ENCODE data around the gene PRKG1.

Gene PRKG1

GRCh38 chr10:51400392-51401096 lies 326.3 kb downstream of the PRKG1 start:
- Histone ChIP-seq H3K27me3 (ENCODE audit: control insufficient read depth, insufficient read depth, low read length) (no peaks in the 10 kb centered on the region), H3K9ac (ENCODE audit: low read depth, low read length) (no peak overlapping the region), H3K9me3 (replicated peaks; ENCODE audit: low read length) (no peaks in the 10 kb centered on the region), H3K4me2 (ENCODE audit: low read length) (no peak overlapping the region), H3K4me1 (ENCODE audit: control insufficient read depth, insufficient read depth, low read length) (peaks cover 15% of the 10 kb centered on the region), H3K36me3 (ENCODE audit: insufficient read depth, low read length) (no peaks in the 10 kb centered on the region), H3K4me3 (ENCODE audit: low read length) (no peak overlapping the region)

GRCh38 chr10:51403521-51403920 lies 329.2 kb downstream of the PRKG1 start:
- no peaks in the 10 kb centered on the region for H3K27me3 ChIP-seq (ENCODE audit: control insufficient read depth, insufficient read depth, low read length)
- no peaks in the 10 kb centered on the region for H3K9me3 ChIP-seq (replicated peaks; ENCODE audit: low read length)
- no peak overlapping the region for H3K9ac ChIP-seq (ENCODE audit: low read depth, low read length)
- H3K36me3 ChIP-seq (ENCODE audit: insufficient read depth, low read length): no peaks in the 10 kb centered on the region
- peaks cover 9% of the 10 kb centered on the region for H3K4me1 ChIP-seq (ENCODE audit: control insufficient read depth, insufficient read depth, low read length)
- H3K4me3 ChIP-seq (ENCODE audit: low read length): no peak overlapping the region
- no peak overlapping the region for H3K4me2 ChIP-seq (ENCODE audit: low read length)

GRCh38 chr10:51405580-51406351 lies 331.5 kb downstream of the PRKG1 start:
- H3K9me3 ChIP-seq (replicated peaks; ENCODE audit: low read length): no peaks in the 10 kb centered on the region
- H3K9ac ChIP-seq (ENCODE audit: low read depth, low read length): no peak overlapping the region
- H3K36me3 ChIP-seq (ENCODE audit: insufficient read depth, low read length): no peaks in the 10 kb centered on the region
- H3K4me3 ChIP-seq (ENCODE audit: low read length): no peak overlapping the region
- H3K27me3 ChIP-seq (ENCODE audit: control insufficient read depth, insufficient read depth, low read length): no peaks in the 10 kb centered on the region
- no peak overlapping the region for H3K4me2 ChIP-seq (ENCODE audit: low read length)
- H3K4me1 ChIP-seq (ENCODE audit: control insufficient read depth, insufficient read depth, low read length): peaks cover 9% of the 10 kb centered on the region

- no peaks in the 10 kb centered on the region for H3K36me3 ChIP-seq (ENCODE audit: insufficient read depth, low read length)
- H3K4me2 ChIP-seq (ENCODE audit: low read length): no peak overlapping the region
- H3K4me3 ChIP-seq (ENCODE audit: low read length): no peak overlapping the region
- no peaks in the 10 kb centered on the region for H3K9me3 ChIP-seq (replicated peaks; ENCODE audit: low read length)
- no peak overlapping the region for H3K9ac ChIP-seq (ENCODE audit: low read depth, low read length)
- peaks cover 9% of the 10 kb centered on the region for H3K4me1 ChIP-seq (ENCODE audit: control insufficient read depth, insufficient read depth, low read length)
- H3K27me3 ChIP-seq (ENCODE audit: control insufficient read depth, insufficient read depth, low read length): no peaks in the 10 kb centered on the region
Observed at GRCh38 chr10:51406581-51406980, 332.3 kb downstream of the PRKG1 start.

- peaks cover 5% of the 10 kb centered on the region for H3K27me3 ChIP-seq (ENCODE audit: control insufficient read depth, insufficient read depth, low read length)
- H3K9me3 ChIP-seq (replicated peaks; ENCODE audit: low read length): no peaks in the 10 kb centered on the region
- no peak overlapping the region for H3K4me2 ChIP-seq (ENCODE audit: low read length)
- H3K9ac ChIP-seq (ENCODE audit: low read depth, low read length): no peak overlapping the region
- H3K4me3 ChIP-seq (ENCODE audit: low read length): no peak overlapping the region
- no peaks in the 10 kb centered on the region for H3K4me1 ChIP-seq (ENCODE audit: control insufficient read depth, insufficient read depth, low read length)
- H3K36me3 ChIP-seq (ENCODE audit: insufficient read depth, low read length): no peaks in the 10 kb centered on the region
Observed at GRCh38 chr10:51416494-51416893, 342.2 kb downstream of the PRKG1 start.

GRCh38 chr10:51419196-51420093 lies 345.2 kb downstream of the PRKG1 start:
- H3K9ac ChIP-seq (ENCODE audit: low read depth, low read length): no peak overlapping the region
- peaks cover 5% of the 10 kb centered on the region for H3K27me3 ChIP-seq (ENCODE audit: control insufficient read depth, insufficient read depth, low read length)
- no peak overlapping the region for H3K4me3 ChIP-seq (ENCODE audit: low read length)
- no peak overlapping the region for H3K4me2 ChIP-seq (ENCODE audit: low read length)
- no peaks in the 10 kb centered on the region for H3K9me3 ChIP-seq (replicated peaks; ENCODE audit: low read length)
- no peaks in the 10 kb centered on the region for H3K4me1 ChIP-seq (ENCODE audit: control insufficient read depth, insufficient read depth, low read length)
- no peaks in the 10 kb centered on the region for H3K36me3 ChIP-seq (ENCODE audit: insufficient read depth, low read length)

- no peak overlapping the region for H3K4me2 ChIP-seq (ENCODE audit: low read length)
- no peak overlapping the region for H3K4me3 ChIP-seq (ENCODE audit: low read length)
- no peaks in the 10 kb centered on the region for H3K4me1 ChIP-seq (ENCODE audit: control insufficient read depth, insufficient read depth, low read length)
- H3K36me3 ChIP-seq (ENCODE audit: insufficient read depth, low read length): no peaks in the 10 kb centered on the region
- peaks cover 5% of the 10 kb centered on the region for H3K27me3 ChIP-seq (ENCODE audit: control insufficient read depth, insufficient read depth, low read length)
- no peaks in the 10 kb centered on the region for H3K9me3 ChIP-seq (replicated peaks; ENCODE audit: low read length)
- H3K9ac ChIP-seq (ENCODE audit: low read depth, low read length): no peak overlapping the region
Observed at GRCh38 chr10:51421853-51422252, 347.6 kb downstream of the PRKG1 start.

- Histone ChIP-seq H3K36me3 (ENCODE audit: insufficient read depth, low read length) (no peaks in the 10 kb centered on the region), H3K9me3 (replicated peaks; ENCODE audit: low read length) (no peaks in the 10 kb centered on the region), H3K4me1 (ENCODE audit: control insufficient read depth, insufficient read depth, low read length) (no peaks in the 10 kb centered on the region), H3K27me3 (ENCODE audit: control insufficient read depth, insufficient read depth, low read length) (no peaks in the 10 kb centered on the region), H3K4me3 (ENCODE audit: low read length) (no peak overlapping the region), H3K4me2 (ENCODE audit: low read length) (no peak overlapping the region), H3K9ac (ENCODE audit: low read depth, low read length) (no peak overlapping the region)
Observed at GRCh38 chr10:51422311-51423120, 348.2 kb downstream of the PRKG1 start.

- H3K27me3 ChIP-seq (ENCODE audit: control insufficient read depth, insufficient read depth, low read length): no peaks in the 10 kb centered on the region
- no peak overlapping the region for H3K4me2 ChIP-seq (ENCODE audit: low read length)
- H3K4me3 ChIP-seq (ENCODE audit: low read length): no peak overlapping the region
- H3K9ac ChIP-seq (ENCODE audit: low read depth, low read length): no peak overlapping the region
- H3K4me1 ChIP-seq (ENCODE audit: control insufficient read depth, insufficient read depth, low read length): no peaks in the 10 kb centered on the region
- no peaks in the 10 kb centered on the region for H3K9me3 ChIP-seq (replicated peaks; ENCODE audit: low read length)
- no peaks in the 10 kb centered on the region for H3K36me3 ChIP-seq (ENCODE audit: insufficient read depth, low read length)
Observed at GRCh38 chr10:51423121-51423452, 348.8 kb downstream of the PRKG1 start.

- Histone ChIP-seq H3K27me3 (ENCODE audit: control insufficient read depth, insufficient read depth, low read length) (no peaks in the 10 kb centered on the region), H3K4me1 (ENCODE audit: control insufficient read depth, insufficient read depth, low read length) (no peaks in the 10 kb centered on the region), H3K36me3 (ENCODE audit: insufficient read depth, low read length) (no peaks in the 10 kb centered on the region), H3K4me2 (ENCODE audit: low read length) (no peak overlapping the region), H3K4me3 (ENCODE audit: low read length) (no peak overlapping the region), H3K9me3 (replicated peaks; ENCODE audit: low read length) (no peaks in the 10 kb centered on the region), H3K9ac (ENCODE audit: low read depth, low read length) (no peak overlapping the region)
Observed at GRCh38 chr10:51425431-51425830, 351.1 kb downstream of the PRKG1 start.

- H3K4me1 ChIP-seq (ENCODE audit: control insufficient read depth, insufficient read depth, low read length): no peaks in the 10 kb centered on the region
- no peak overlapping the region for H3K4me3 ChIP-seq (ENCODE audit: low read length)
- no peak overlapping the region for H3K4me2 ChIP-seq (ENCODE audit: low read length)
- H3K36me3 ChIP-seq (ENCODE audit: insufficient read depth, low read length): no peaks in the 10 kb centered on the region
- H3K9ac ChIP-seq (ENCODE audit: low read depth, low read length): no peak overlapping the region
- no peaks in the 10 kb centered on the region for H3K27me3 ChIP-seq (ENCODE audit: control insufficient read depth, insufficient read depth, low read length)
- no peaks in the 10 kb centered on the region for H3K9me3 ChIP-seq (replicated peaks; ENCODE audit: low read length)
Observed at GRCh38 chr10:51427758-51428157, 353.5 kb downstream of the PRKG1 start.

All from skeletal muscle satellite cell (primary cell).